GM18907 (cell line): ENCODE measurements around the gene DNAJC10.
"Not testable (repeated sequence)": the region's sequence is repeated elsewhere in the genome, so short reads cannot be mapped to it uniquely, and the experiment has no call there.

Experiments used
- ATAC-seq: cut with Tn5 transposase; IDR thresholded peaks from one replicate; pipeline ENCODE4 v1.9.1; 2021; ENCODE audit warnings: mild to moderate bottlenecking, moderate library complexity; ENCODE audit not compliant: unreplicated experiment

DNAJC10 gene

DNA sequence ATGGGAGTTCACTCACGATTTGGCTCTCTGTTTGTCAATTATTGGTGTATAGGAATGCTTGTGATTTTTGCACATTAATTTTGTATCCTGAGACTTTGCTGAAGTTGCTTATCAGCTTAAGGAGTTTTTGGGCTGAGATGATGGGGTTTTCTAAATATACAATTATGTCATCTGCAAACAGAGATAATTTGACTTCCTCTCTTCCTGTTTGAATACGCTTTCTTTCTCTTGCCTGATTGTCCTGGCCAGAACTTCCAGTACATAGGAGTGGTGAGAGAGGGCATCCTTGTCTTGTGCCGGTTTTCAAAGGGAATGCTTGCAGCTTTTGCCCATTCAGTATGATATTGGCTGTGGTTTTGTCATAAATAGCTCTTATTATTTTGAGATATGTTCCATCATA lies 66.6 kb downstream of the DNAJC10 start:
- ATAC-seq = not testable (repeated sequence)

DNA sequence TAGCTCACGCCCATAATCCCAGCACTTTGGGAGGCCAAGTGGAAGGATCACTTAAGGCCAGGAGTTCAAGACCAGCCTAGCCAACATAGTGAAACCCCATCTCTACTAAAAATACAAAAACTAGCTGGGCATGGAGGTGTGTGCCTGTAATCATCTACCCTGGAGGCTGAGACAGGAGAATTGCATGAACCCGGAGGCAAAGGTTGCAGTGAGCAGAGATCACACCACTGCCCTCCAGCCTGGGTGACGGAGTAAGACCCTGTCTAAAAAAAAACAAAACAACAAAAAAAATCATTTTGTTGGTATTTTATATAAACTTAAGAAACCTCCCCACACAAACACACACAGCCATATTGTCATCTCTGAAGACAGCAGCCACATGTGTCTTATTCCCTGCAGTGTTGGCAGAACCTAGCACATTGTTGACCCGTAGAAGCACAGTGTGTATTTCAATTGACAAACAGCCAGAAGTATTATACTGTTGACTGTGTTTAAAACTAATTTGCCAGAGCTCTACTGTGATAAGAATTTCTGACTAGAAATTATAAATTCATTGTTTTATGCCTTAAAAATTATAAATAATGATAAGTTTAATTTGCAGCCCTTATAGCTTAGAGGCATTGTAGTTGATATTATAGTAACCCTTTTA lies 68.1 kb downstream of the DNAJC10 start:
- ATAC-seq = no peak

DNA sequence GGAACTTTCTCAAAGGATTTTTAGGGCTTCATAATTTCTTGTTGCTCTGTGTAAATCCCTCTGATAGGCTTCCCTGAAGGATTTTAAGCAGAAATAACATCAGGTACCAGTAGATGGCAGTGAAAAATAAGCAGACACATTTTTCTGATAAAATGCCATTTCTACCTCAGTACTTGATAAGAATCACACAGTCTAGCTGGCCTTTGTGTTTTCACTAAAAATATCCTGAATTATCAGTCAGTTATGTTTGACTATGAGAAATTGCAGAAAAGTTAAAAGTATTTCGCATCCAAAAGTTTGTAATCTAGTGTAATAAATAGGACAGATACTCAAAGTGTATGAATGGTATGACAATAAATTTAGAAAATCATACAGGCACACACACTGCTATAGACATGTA lies 68.7 kb downstream of the DNAJC10 start:
- peak; percentile 44 for ATAC-seq

DNA sequence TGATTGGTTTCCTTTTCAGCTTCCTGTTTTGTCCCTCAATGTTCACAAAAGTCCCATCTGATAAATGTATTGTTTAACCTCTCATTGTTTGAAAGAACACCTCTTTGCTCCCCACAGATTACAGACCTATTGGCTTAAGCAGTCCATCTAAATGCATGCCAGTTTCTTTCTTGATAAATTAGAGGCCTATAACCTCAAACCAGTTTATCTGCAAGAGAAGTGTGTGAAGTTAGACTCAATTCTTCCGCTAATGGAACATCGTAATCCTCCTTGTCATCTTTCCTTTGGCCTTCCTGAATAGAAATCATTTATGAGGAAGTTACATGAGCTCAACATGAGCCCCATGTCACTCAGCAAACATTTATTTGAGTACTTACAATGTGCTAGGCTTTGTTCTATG lies 76.4 kb downstream of the DNAJC10 start:
- ATAC-seq = no peak

DNA sequence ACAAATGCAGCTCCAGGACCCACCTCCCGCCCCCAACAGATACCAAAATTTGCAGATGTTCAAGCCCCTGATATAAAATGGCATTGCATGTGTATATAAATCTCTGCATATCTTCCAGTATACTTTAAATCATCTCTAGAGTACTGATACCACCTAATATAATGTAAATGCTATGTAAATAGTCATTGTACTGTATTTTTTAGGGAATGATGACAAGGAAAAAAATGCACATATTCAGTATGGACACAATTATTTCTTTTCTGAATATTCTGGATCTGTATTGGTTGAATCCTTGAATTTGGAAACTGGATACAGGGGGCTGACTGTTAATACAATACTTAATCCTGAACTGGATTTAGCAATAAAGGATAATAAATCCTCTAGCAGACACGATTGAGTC lies 82.7 kb downstream of the DNAJC10 start:
- no peak for ATAC-seq

DNA sequence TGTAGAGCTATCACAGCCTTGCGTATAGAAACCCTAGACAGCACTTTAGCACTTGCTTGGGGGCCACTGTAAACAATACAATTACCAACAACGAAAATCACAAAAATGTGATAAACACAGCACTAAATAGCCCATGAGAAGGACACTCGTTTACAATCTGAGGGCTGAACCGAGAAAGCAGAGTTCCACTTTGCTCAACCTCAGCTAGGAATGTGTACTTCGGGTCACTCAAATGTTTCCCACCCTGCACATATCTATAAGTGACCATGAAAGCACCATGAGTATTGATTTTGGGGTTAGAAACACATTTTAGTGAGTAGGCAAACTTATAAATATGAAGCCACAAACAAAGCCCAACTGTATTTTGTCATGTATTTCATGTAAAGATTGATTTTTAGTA lies 88.1 kb downstream of the DNAJC10 start:
- no peak for ATAC-seq

DNA sequence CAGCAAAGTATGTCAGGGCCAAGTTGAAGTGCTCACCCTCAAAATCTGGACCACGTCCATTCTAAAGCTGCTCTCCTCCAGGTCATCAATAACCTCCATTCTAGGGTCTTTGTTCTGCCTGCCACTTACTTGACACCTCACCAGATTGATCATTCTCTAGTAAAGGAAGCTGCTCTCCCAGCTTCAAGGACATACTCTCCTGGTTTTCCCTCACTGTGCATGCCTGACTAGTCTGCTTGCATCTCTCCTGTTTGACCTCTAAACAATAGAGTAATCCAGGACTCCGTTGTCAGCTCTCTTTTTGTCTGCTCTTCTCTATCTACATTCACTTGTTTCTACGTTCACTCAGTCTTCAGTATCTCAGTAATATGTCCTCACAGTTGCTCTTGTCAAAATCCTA lies 91.3 kb downstream of the DNAJC10 start:
- no peak for ATAC-seq

DNA sequence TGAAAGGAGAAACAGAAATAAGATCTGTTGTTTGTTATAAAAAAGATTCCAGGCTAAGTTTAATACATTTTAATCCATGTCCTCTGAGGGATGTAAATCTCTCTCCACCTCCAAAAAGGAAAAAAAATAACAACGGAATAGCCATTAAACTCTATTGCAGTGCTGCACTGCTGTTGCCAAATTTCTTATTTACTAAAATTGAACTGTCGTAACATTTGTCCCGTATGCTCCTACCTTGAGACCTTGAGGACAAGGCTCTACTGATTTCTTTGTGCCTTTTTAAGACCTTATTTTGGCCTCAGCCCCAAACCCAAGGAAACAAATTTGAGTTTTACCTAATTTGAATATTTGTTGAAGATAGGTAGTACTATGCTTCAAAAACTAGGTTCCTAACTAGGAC lies 94.0 kb downstream of the DNAJC10 start:
- ATAC-seq = no peak

DNA sequence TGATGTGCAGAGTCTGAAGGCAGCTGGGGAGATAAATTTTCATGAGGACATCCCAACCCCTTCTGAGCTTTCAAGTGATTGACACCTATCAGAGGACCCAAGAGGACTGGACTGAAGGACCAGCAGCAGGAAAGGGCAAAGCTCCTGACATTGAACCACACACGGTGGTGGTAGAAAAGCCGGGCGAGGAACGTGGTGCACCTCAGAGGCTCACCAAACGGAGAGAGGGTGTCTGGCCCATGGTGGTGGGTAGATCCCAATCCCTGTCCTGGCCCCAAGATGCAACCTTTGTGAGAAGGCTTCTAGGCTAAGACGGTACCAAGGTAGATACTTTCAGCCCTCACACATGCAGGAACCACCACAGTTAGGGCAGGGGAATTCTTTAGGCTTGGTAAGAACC lies 98.3 kb downstream of the DNAJC10 start:
- no peak for ATAC-seq

DNA sequence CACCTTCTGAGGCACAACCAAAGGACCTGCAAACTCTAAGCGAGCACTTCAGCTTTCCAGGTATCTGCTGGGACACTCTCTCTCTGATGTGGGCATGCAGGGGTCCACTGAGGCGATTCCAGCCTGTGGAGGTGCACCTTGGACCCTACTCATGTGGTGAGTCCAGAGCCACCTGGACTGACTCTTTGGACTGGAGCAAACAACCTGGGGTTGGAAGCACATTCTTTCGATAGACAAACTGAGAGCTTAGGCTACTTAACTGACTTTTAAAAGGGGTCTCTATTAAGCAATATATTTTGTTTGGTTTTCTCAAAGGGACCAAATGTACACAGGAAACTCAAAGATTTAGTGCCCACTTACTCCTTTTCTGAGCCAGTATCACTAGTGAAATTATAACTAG lies 98.7 kb downstream of the DNAJC10 start:
- no peak for ATAC-seq

DNA sequence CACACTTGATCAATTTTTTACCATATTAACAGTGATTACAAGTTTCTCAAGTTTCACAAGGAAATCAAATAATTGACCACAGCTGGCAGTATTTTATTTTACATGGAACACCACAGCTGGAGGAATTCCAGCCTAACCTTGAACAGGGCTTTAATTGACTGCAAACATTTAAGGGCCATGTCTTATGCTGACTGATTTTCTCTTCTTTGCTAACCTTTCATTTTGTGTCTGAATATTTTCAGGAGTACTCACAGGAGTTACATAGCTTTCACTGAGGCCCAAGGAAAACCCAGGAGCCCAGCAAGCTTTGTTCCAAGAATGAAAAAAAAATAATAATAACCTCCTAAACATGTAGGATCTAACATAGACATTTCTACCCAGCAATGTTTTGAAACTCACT lies 100.8 kb downstream of the DNAJC10 start:
- no peak for ATAC-seq

DNA sequence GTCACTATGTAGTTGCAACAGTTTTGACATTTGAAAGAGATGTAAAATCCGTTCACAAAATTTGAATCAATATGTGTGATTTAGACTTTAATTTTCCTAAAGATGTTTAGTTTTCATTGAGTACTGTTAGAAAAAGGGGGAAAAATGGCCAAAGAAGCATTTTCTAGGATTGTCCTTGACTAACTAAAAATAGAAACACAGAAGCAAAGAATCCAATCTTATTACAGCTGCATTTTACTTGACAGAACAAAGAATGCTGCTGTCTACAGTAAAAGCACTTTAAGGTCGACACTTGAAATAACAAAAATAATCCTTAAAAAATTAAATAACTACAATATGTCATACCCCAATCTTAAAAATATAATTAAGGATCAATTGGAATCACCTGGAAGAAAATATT lies 101.5 kb downstream of the DNAJC10 start:
- ATAC-seq = no peak

DNA sequence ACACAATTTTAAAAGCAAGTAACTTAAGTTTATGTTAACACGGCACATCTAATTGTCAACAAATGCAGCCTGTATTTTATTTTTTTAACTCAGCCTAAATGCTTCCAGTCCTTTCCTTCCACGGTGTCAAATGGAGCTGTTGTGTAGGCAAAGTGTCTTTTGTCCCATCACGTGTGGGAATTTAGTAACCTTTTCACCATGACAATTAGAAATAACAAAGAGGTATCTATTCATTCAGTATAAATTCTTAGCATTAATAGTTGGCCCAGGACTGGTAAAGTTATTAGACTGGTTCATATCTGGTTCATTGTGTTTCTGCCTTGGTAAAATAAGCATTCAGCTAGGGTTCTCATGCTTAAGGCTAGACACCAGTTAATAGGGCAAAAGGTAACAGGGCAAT lies 102.4 kb downstream of the DNAJC10 start:
- ATAC-seq = no peak

DNA sequence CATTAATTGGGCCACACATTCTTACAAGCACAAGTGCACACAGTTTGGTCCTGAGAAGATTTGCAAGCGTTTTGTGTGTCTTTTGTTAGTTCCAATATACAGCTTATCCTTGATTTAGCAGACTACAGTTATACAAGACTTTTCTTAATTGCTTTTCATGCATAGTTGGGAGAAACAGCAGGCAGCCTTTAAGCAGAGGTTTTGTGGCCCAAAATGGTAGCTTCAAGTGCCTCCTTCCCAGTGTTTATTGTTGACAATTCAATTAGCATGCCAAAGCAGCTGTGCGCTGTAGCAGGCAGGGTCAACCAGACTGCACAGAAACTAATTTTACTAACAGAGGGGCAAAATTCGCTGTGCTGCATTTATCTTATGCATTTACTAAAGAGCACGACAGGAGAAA lies 102.9 kb downstream of the DNAJC10 start:
- no peak for ATAC-seq

DNA sequence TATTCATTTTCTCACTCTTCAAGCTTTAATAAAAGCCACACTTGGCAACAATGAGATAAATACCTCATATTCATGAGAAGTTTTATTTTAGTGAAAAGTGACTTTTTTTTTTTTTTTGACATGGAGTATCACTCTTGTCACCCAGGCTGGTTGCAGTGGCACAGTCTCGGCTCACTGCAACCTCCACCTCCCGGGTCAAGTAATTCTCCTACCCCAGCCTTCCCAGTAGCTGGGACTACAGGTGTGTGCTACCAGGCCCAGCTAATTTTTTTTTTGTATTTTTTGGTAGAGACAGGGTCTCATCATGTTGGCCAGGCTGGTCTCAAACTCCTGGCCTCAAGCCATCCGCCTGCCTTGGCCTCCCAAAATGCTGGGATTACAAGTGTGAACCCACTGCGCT lies 103.4 kb downstream of the DNAJC10 start:
- no peak for ATAC-seq

DNA sequence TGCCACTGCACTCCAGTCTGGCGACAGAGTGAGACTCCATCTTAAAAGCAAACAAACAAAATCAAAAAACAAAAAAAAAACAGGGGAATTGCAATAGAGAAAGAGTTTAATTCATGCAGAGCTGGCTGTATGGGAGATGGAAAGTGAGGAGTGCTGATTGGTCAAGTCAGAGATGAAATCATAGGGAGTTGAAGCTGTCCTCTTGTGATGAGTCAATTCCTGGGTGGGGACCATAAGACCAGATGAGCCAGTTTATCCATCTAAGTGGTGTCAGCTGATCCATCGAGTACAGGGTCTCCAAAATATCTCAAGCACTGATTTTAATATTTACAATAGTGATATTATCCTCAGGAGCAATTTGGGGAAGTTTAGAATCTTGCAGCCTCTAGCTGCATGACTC lies 105.1 kb downstream of the DNAJC10 start:
- no peak for ATAC-seq

DNA sequence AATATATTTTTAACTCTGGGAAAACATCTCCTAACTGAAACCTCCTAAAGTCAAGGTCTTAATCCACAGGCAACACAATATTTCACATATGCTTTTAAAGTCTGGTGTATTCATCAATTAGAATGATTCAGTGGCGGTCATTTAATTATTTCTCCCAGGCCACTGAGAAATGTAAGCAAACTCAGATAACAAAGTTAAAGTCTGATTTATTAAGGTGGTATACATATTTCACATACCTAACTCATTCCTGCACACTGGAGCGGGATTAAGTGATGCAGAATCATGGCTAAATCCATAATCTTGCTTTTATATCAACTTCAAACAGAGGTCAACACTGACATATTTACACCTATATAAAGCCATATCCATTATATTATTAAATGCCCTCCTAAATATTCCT lies 106.7 kb downstream of the DNAJC10 start:
- ATAC-seq = no peak

DNA sequence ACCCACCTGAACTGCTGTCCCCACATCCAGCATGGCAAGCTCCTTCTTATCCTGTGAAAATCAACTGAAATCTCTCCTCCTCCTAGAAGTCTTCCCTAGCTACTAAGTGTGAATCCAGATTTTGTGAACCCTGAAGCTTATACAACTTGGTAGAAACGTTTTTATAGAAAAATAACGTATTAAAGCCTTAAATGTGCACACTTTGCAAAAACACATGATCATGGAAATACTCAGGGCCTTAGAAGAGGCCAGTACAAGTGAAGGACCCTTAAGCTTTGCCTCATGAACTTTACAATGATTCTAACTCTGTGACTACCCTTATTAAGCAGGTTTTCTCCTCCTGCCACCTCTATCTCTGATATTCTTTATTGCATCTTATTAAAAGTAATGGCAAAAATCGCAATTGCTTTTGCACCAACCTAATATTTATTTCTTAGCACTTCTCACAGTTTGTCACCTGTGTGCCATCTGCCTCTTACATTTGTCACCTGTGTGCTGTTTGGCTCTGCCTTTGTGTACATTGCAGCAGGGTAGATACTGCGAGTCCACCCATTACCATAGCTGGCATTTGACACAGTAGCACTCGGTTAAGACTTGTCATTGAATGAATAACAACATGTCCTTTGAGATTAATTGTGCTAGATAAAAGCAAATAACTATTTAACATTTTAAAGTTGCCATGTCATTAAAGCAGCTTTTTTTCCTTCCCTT lies 108.2 kb downstream of the DNAJC10 start:
- ATAC-seq = no peak

DNA sequence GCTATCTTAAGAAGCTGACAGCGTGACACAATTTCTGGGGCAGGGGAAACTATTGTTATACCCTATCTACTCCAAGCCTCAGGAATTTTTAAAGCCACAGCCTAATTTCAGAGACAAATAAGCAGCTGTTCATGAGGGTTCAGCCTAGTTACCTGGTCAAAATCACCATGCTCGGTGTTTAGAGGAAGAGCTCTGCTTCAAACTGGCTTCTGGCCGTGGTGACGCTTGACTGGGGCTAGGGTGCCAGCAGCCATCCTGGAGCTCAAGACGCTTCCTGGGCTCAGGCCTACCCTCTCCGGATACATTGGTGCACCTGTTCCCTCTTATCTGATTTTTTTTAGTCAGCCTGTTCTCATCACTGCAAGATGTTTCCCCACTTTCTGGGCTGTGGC lies 108.7 kb downstream of the DNAJC10 start:
- no peak for ATAC-seq

DNA sequence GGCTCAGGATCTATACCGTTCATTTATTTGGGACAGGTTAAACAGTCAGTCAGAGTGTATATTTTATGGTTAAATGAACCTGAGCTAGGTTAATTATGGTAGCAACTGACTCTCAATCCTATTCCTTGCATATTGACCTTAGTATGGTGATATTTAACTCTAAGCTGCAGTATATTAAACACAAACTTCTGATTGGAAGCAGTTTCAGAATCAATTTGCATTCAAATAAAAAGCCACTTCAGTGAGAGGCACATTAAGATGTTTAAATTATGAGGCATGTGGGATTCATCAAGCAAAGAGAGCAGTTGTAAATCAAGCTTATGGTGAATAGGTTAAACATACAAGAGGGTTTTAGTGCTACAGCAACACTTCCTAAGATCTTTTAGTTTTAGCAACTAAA lies 110.0 kb downstream of the DNAJC10 start:
- no peak for ATAC-seq

DNA sequence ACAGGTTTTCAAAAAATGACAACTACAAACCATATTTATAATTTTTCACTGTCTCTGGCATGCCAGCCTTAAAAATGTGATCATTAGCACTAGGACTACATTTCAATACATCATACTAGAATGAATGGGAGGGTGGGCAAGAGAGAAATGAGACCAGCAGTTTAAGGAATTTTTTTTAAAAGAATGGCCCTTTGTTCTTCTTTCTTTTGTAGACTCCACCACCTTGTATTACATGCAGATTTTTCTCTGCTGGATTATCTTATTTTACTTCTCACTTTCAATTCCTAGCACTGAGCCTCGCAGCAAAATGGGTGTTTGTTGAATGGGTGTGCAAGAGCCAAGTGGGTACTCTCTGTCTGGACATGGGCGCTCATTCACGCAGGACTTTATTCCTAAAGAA lies 110.4 kb downstream of the DNAJC10 start:
- no peak for ATAC-seq

DNA sequence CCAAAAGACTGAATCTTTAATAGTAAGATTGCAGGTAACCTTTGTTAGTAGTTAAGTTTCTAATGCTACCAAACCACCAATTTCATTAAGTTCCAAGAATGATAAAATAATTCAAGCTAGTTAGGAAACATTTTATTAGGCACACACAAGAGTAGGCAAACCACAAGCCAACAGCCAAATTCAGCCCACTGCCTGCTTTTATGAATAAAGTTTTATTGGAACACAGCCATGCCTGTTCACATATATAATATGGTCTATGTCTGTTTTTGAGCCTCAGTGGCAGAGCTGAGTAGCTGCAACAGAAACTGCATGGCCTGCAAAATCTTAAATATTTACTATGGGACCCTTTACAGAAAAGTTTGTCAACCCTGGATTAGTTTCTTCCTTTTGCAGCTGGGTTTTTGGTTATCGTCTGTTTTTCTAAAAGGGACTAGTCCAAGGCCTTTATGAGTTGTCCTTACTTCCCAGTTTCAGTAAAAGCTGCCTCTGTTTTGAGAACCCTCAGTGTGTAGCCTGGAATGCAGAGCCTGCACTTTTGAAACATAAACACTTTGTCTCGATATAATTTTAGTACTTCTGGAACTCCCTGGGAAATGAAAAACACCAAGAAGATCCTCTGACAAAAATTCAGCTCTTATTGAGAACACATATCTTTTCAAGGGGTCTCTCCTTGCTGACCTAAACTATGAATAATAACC lies 111.3 kb downstream of the DNAJC10 start:
- ATAC-seq = no peak
